GM08714 (cell line): ENCODE data around the gene LCOR.

Experiments used
- H3K4me3 ChIP-seq: fragments of 200-500 bp; sonication (Bioruptor generic); 2 replicates; pipeline ENCODE4 v1.5.1; 2014; ENCODE audit warnings: mild to moderate bottlenecking, low read length, inconsistent platforms
- ZNF274 ChIP-seq: IDR thresholded peaks from 2 replicates; pipeline ENCODE4 v1.6.1; 2012; ENCODE audit warnings: mild to moderate bottlenecking, low read depth, low read length

LCOR gene

GRCh38 chr10:96889415-96890171 is 57.5 kb downstream of the LCOR start:
- H3K4me3 ChIP-seq = no peak overlapping the region
- no peak for TF ChIP-seq ZNF274

GRCh38 chr10:96890172-96890513 is 58.0 kb downstream of the LCOR start:
- no peak overlapping the region for H3K4me3 ChIP-seq
- no peak for TF ChIP-seq ZNF274

- no peak for TF ChIP-seq ZNF274
- no peak overlapping the region for H3K4me3 ChIP-seq
Observed at GRCh38 chr10:96890580-96890979, 58.5 kb downstream of the LCOR start.

GRCh38 chr10:96891840-96892239 is 59.7 kb downstream of the LCOR start:
- TF ChIP-seq ZNF274 = no peak
- H3K4me3 ChIP-seq = no peak overlapping the region

- no peak for TF ChIP-seq ZNF274
- no peak overlapping the region for H3K4me3 ChIP-seq
Observed at GRCh38 chr10:96895662-96896424, 63.7 kb downstream of the LCOR start.

- TF ChIP-seq ZNF274 = no peak
- H3K4me3 ChIP-seq = no peak overlapping the region
Observed at GRCh38 chr10:96896884-96897589, 64.9 kb downstream of the LCOR start.

- no peak overlapping the region; the same call in 1 of the 2 replicates for H3K4me3 ChIP-seq
- TF ChIP-seq ZNF274 = no peak
Observed at GRCh38 chr10:96902117-96902516, 70.0 kb downstream of the LCOR start.

- TF ChIP-seq ZNF274 = no peak
- no peak overlapping the region for H3K4me3 ChIP-seq
Observed at GRCh38 chr10:96902731-96903358, 70.7 kb downstream of the LCOR start.

- no peak for TF ChIP-seq ZNF274
- no peak overlapping the region for H3K4me3 ChIP-seq
Observed at GRCh38 chr10:96904648-96905047, 72.5 kb downstream of the LCOR start.

GRCh38 chr10:96906864-96907263 is 74.8 kb downstream of the LCOR start:
- no peak overlapping the region for H3K4me3 ChIP-seq
- TF ChIP-seq ZNF274 = no peak

GRCh38 chr10:96910488-96911395 is 78.6 kb downstream of the LCOR start:
- no peak for TF ChIP-seq ZNF274

GRCh38 chr10:96912405-96912804 is 80.3 kb downstream of the LCOR start:
- no peak for TF ChIP-seq ZNF274
- H3K4me3 ChIP-seq = no peak overlapping the region

More at GRCh38 chr10:96910488-96911395, 78.6 kb downstream of the LCOR start:
- no peak overlapping the region for H3K4me3 ChIP-seq

- no peak overlapping the region for H3K4me3 ChIP-seq
- TF ChIP-seq ZNF274 = no peak
Observed at GRCh38 chr10:96913906-96914305, 81.8 kb downstream of the LCOR start.
